ENCODE data around the gene CCDC90B. TPM values are rescaled to one million over a fixed set of nuclear protein-coding genes. Genes with fewer than 3 reads are reported as not detected.

Gene CCDC90B
- total and polyA plus RNA-seq, 2 of the 13 experiments (the other 11 are each of a cell fraction or from before 2014, with no cell fraction given) = 17.1 to 46.1 TPM

DNA sequence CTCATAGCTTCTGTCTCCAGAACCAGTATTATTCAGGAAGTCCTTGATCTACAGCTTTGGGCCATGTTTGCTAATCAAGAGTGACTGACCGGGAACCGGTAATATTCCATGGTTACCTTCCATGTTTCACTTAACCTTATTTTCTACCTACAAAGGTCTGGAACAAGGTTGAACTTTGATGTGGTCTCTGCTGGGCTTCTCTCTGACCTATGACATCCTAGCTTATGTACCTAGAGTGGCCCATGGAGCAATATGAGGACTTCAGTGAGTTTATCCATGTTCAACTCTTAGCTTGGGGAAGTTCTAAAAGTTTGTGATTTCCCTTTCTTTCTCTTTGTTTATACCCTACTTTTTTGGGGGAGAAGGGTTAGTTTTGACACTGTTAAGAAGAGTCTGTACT lies 33.2 kb downstream of the CCDC90B start (continued):
- TF ChIP-seq ZNF530 (CRISPR knock-in tag; IDR thresholded peaks at IDR 0.05; ENCODE audit: low read depth) (no peak), CENPT (CRISPR knock-in tag; IDR thresholded peaks at IDR 0.05; ENCODE audit: low read depth) (no peak), GABPA (IDR thresholded peaks at IDR 0.05; ENCODE audit: low read depth, low read length) (no peak), GABPA (CRISPR knock-in tag; IDR thresholded peaks at IDR 0.05; ENCODE audit: low read depth) (peak; percentile 39; the same call in 1 of the 2 replicates), ZNF775 (CRISPR knock-in tag; IDR thresholded peaks at IDR 0.05; ENCODE audit: borderline replicate concordance) (0 out of 2 replicates have a peak, but pooled peaks have one; percentile 26), ZNF101 (CRISPR knock-in tag; IDR thresholded peaks at IDR 0.05; ENCODE audit: borderline replicate concordance, low read depth) (no peak), ZNF589 (CRISPR knock-in tag; conservative IDR thresholded peaks at IDR 0.05) (no peak), ZNF235 (CRISPR knock-in tag; IDR thresholded peaks at IDR 0.05; ENCODE audit: borderline replicate concordance) (no peak), CHD4 (IDR thresholded peaks at IDR 0.05; ENCODE audit: borderline replicate concordance, low read length) (no peak), ZNF510 (CRISPR knock-in tag; IDR thresholded peaks at IDR 0.05; ENCODE audit: low read depth) (no peak), NPAS2 (CRISPR knock-in tag; IDR thresholded peaks at IDR 0.05; ENCODE audit: borderline replicate concordance) (no peak), ZNF260 (CRISPR knock-in tag; IDR thresholded peaks at IDR 0.05; ENCODE audit: borderline replicate concordance, low read depth) (no peak), ZNF12 (CRISPR knock-in tag; IDR thresholded peaks at IDR 0.05) (0 out of 2 replicates have a peak, but pooled peaks have one; percentile 34)
- TF ChIP-seq, protein P1, sequence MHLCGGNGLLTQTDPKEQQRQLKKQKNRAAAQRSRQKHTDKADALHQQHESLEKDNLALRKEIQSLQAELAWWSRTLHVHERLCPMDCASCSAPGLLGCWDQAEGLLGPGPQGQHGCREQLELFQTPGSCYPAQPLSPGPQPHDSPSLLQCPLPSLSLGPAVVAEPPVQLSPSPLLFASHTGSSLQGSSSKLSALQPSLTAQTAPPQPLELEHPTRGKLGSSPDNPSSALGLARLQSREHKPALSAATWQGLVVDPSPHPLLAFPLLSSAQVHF (CRISPR knock-in tag; IDR thresholded peaks at IDR 0.05) = no peak
- TF ChIP-seq, protein P2, sequence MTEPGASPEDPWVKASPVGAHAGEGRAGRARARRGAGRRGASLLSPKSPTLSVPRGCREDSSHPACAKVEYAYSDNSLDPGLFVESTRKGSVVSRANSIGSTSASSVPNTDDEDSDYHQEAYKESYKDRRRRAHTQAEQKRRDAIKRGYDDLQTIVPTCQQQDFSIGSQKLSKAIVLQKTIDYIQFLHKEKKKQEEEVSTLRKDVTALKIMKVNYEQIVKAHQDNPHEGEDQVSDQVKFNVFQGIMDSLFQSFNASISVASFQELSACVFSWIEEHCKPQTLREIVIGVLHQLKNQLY (CRISPR knock-in tag; IDR thresholded peaks at IDR 0.05) = 0 out of 2 replicates have a peak, but pooled peaks have one; percentile 14
- TF ChIP-seq, protein P3, sequence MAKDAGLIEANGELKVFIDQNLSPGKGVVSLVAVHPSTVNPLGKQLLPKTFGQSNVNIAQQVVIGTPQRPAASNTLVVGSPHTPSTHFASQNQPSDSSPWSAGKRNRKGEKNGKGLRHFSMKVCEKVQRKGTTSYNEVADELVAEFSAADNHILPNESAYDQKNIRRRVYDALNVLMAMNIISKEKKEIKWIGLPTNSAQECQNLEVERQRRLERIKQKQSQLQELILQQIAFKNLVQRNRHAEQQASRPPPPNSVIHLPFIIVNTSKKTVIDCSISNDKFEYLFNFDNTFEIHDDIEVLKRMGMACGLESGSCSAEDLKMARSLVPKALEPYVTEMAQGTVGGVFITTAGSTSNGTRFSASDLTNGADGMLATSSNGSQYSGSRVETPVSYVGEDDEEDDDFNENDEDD (CRISPR knock-in tag; IDR thresholded peaks at IDR 0.05; ENCODE audit: borderline replicate concordance) = no peak
- TF ChIP-seq, protein P4, sequence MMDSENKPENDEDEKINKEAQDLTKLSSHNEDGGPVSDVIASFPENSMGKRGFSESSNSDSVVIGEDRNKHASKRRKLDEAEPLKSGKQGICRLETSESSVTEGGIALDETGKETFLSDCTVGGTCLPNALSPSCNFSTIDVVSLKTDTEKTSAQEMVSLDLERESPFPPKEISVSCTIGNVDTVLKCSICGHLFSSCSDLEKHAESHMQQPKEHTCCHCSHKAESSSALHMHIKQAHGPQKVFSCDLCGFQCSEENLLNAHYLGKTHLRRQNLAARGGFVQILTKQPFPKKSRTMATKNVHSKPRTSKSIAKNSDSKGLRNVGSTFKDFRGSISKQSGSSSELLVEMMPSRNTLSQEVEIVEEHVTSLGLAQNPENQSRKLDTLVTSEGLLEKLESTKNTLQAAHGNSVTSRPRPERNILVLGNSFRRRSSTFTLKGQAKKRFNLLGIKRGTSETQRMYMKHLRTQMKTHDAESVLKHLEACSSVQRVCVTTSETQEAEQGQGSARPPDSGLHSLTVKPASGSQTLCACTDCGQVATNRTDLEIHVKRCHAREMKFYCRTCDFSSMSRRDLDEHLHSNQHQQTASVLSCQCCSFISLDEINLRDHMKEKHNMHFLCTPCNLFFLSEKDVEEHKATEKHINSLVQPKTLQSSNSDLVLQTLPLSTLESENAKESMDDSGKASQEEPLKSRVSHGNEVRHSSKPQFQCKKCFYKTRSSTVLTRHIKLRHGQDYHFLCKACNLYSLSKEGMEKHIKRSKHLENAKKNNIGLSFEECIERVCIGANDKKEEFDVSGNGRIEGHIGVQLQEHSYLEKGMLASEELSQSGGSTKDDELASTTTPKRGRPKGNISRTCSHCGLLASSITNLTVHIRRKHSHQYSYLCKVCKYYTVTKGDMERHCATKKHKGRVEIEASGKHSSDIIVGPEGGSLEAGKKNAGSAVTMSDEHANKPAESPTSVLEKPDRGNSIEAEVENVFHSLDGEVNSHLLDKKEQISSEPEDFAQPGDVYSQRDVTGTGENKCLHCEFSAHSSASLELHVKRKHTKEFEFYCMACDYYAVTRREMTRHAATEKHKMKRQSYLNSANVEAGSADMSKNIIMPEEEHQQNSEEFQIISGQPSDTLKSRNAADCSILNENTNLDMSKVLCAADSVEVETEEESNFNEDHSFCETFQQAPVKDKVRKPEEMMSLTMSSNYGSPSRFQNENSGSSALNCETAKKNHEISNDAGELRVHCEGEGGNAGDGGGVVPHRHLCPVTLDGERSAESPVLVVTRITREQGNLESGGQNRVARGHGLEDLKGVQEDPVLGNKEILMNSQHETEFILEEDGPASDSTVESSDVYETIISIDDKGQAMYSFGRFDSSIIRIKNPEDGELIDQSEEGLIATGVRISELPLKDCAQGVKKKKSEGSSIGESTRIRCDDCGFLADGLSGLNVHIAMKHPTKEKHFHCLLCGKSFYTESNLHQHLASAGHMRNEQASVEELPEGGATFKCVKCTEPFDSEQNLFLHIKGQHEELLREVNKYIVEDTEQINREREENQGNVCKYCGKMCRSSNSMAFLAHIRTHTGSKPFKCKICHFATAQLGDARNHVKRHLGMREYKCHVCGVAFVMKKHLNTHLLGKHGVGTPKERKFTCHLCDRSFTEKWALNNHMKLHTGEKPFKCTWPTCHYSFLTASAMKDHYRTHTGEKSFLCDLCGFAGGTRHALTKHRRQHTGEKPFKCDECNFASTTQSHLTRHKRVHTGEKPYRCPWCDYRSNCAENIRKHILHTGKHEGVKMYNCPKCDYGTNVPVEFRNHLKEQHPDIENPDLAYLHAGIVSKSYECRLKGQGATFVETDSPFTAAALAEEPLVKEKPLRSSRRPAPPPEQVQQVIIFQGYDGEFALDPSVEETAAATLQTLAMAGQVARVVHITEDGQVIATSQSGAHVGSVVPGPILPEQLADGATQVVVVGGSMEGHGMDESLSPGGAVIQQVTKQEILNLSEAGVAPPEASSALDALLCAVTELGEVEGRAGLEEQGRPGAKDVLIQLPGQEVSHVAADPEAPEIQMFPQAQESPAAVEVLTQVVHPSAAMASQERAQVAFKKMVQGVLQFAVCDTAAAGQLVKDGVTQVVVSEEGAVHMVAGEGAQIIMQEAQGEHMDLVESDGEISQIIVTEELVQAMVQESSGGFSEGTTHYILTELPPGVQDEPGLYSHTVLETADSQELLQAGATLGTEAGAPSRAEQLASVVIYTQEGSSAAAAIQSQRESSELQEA (CRISPR knock-in tag; IDR thresholded peaks at IDR 0.05; ENCODE audit: not compliant biosample characterization) = no peak
- TF ChIP-seq, protein P5, sequence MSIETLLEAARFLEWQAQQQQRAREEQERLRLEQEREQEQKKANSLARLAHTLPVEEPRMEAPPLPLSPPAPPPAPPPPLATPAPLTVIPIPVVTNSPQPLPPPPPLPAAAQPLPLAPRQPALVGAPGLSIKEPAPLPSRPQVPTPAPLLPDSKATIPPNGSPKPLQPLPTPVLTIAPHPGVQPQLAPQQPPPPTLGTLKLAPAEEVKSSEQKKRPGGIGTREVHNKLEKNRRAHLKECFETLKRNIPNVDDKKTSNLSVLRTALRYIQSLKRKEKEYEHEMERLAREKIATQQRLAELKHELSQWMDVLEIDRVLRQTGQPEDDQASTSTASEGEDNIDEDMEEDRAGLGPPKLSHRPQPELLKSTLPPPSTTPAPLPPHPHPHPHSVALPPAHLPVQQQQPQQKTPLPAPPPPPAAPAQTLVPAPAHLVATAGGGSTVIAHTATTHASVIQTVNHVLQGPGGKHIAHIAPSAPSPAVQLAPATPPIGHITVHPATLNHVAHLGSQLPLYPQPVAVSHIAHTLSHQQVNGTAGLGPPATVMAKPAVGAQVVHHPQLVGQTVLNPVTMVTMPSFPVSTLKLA (IDR thresholded peaks at IDR 0.05) = no peak

All from HepG2 (cell line).